Adipocyte (in vitro differentiated cells): ENCODE data around the gene PATJ.

ENCODE experiments used
- DNase-seq: peaks from one replicate; pipeline ENCODE4 v3.0.0-alpha.2; 2015; ENCODE audit warnings: low read depth
- H3K27me3 ChIP-seq: replicated peaks from 2 replicates; pipeline ENCODE4 v1.7.0; 2013; ENCODE audit warnings: mild to moderate bottlenecking, low read length, moderate library complexity; ENCODE audit not compliant: control insufficient read depth, insufficient read depth
- H3K36me3 ChIP-seq: 2 replicates; pipeline ENCODE4 v1.7.0; 2013; ENCODE audit warnings: low read length, mild to moderate bottlenecking, moderate library complexity; ENCODE audit not compliant: control insufficient read depth, insufficient read depth, severe bottlenecking
- H3K4me1 ChIP-seq: 2 replicates; pipeline ENCODE4 v1.7.0; 2013; ENCODE audit warnings: mild to moderate bottlenecking, low read length, moderate library complexity; ENCODE audit not compliant: control insufficient read depth, insufficient read depth
- H3K4me3 ChIP-seq: 2 replicates; pipeline ENCODE4 v1.7.0; 2013; ENCODE audit warnings: mild to moderate bottlenecking, low read length, moderate library complexity
- H3K9ac ChIP-seq: 2 replicates; pipeline ENCODE4 v1.7.0; 2013; ENCODE audit warnings: mild to moderate bottlenecking, low read length, moderate library complexity
- H3K9me3 ChIP-seq: 2 replicates; pipeline ENCODE4 v1.7.0; 2013; ENCODE audit warnings: mild to moderate bottlenecking, low read length, moderate library complexity; ENCODE audit not compliant: control insufficient read depth

The PATJ gene

DNA sequence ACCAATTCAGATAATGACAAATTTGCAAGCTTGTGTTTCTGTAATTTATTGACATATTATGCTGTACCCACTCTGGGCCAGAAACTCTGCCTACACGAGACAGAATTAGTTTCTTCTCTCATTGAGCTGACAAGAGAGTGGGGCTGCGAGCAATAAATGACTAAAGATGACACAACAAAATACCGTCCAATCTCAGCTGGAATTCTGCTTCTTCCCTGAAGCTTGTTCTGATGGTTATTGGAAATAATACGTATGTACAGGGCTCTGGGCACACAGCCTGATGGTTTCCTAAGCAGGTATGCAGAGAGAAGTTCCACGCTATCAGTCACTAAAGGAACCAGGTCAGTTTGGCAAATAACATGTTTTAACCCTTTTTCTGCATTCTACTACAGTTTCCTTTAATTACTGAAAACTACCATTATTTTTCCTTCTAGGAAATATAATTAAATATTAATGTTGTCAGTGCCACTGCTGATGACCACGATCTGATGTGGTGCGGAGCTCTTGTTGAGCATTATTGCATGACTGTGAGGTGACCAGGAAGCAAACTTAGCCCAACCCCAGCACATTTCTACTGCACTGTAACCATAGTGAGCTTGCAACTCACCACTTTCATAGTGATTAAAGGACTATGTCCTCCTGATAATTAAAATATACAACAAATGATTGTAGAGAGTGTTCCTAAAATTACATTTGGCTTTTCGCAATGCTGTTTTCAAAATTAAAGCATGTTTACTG, 231.0 kb downstream of the PATJ start:
- Histone ChIP-seq H3K4me3 (no peak overlapping the region), H3K4me1 (no peaks in the 10 kb centered on the region), H3K9ac (no peak overlapping the region), H3K36me3 (no peaks in the 10 kb centered on the region), H3K27me3 (no peaks in the 10 kb centered on the region), H3K9me3 (no peaks in the 10 kb centered on the region)
- DNase-seq = no peak

DNA sequence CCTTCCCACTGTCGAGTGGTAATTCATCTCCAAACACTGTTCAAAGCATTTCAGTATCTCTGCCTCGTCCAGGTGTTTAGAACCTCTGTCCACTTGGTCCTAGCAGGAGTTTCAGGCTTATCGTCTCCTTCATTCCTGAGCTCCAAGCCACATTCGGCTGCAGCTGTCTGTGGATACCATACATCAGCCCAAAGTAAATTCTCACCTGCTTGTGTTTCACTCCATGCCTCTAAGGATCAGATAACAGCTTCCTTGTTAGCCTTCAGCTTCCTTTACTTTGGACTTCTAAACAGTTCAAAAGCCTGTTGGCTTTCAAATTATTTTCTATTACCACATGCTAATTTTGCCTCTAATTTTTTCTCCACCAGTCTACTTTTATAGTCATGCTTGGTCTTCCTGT, 233.4 kb downstream of the PATJ start:
- H3K9me3 ChIP-seq = no peaks in the 10 kb centered on the region
- no peaks in the 10 kb centered on the region for H3K36me3 ChIP-seq
- no peak overlapping the region for H3K9ac ChIP-seq
- no peak overlapping the region for H3K4me3 ChIP-seq
- no peaks in the 10 kb centered on the region for H3K27me3 ChIP-seq
- no peaks in the 10 kb centered on the region for H3K4me1 ChIP-seq
- DNase-seq = no peak

DNA sequence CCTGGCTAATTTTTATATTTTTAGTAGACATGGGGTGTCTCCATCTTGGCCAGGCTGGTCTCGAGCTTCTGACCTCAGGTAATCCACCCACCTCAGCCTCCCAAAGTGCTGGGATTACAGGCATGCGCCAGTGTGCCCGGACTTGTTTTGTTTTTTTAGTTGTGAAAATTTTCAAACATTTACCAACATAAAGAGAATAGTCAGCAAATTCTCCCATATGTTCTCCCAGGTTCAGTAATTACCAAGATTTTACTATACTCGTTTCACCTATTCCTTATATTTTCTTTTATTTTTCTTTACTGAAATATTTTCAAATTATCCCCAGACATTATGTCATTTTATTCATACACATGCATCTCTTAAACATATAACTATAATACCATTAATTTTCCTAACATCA, 234.3 kb downstream of the PATJ start:
- Histone ChIP-seq H3K27me3 (no peaks in the 10 kb centered on the region), H3K9me3 (no peaks in the 10 kb centered on the region), H3K4me1 (no peaks in the 10 kb centered on the region), H3K9ac (no peak overlapping the region), H3K36me3 (no peaks in the 10 kb centered on the region), H3K4me3 (no peak overlapping the region)
- no peak for DNase-seq

DNA sequence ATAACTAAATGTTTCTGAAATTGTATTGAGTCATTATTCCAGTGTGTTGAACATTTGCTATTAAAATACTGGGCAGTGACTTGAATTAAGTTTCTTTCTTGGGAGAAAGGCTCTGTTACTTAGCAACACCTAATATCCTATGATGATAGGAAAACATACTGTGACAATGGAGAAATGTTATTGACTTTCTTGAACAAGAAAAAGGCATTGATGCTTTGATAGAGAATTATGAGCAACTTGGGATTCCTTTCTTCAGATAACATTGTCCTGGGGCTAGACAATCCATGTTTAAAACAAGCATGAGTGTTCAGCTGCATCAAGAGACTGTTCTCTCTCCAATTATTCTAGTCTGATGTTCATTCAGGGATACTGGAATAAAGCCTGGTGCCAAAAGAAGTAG, 236.5 kb downstream of the PATJ start:
- no peak overlapping the region for H3K9ac ChIP-seq
- no peak overlapping the region for H3K4me3 ChIP-seq
- H3K4me1 ChIP-seq = no peaks in the 10 kb centered on the region
- H3K27me3 ChIP-seq = no peaks in the 10 kb centered on the region
- DNase-seq = no peak
- H3K36me3 ChIP-seq = no peaks in the 10 kb centered on the region
- no peaks in the 10 kb centered on the region for H3K9me3 ChIP-seq

DNA sequence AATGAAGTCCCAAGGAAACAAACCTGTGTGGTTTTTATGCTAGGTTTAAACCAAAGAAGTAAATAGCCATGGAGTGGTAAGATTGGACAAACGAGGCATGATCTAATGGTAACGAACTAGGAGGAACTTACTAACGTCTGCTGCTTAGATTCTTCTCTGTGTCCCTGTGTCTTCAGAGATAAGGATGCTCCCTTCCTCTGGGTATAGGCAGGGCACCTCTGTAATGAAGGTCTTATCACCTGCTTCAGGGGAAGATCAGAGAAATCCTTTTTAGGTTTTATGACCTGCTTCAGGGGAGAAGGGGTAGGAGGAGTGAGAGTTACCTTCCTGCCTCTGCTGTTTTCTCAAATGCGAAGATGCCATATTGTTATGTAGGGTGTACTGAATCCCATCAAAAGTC, 237.4 kb downstream of the PATJ start:
- Histone ChIP-seq H3K9ac (no peak overlapping the region), H3K4me3 (no peak overlapping the region), H3K9me3 (no peaks in the 10 kb centered on the region), H3K36me3 (no peaks in the 10 kb centered on the region), H3K4me1 (no peaks in the 10 kb centered on the region), H3K27me3 (no peaks in the 10 kb centered on the region)
- no peak for DNase-seq

DNA sequence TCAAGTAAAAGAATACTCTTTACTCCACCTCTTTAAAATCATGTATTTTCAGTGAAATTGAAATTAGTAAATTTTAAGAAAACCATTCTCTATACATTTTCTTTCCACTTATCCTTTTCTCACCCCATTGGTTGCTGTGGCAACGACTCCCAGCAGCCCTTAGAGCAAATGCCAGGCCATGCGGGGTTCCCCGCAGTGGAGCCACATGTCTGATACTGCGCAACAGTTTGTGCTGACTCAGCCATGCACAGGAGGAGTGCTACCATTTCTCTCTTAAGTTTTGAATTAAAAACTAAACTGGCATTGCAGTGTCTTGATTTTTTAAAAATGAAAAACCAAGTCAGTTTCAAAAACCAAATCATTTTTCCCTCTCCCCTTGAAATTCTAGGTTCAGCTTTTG, 238.3 kb downstream of the PATJ start:
- Histone ChIP-seq H3K9me3 (no peaks in the 10 kb centered on the region), H3K36me3 (no peaks in the 10 kb centered on the region), H3K27me3 (no peaks in the 10 kb centered on the region), H3K4me1 (no peaks in the 10 kb centered on the region), H3K4me3 (no peak overlapping the region), H3K9ac (no peak overlapping the region)
- no peak for DNase-seq

DNA sequence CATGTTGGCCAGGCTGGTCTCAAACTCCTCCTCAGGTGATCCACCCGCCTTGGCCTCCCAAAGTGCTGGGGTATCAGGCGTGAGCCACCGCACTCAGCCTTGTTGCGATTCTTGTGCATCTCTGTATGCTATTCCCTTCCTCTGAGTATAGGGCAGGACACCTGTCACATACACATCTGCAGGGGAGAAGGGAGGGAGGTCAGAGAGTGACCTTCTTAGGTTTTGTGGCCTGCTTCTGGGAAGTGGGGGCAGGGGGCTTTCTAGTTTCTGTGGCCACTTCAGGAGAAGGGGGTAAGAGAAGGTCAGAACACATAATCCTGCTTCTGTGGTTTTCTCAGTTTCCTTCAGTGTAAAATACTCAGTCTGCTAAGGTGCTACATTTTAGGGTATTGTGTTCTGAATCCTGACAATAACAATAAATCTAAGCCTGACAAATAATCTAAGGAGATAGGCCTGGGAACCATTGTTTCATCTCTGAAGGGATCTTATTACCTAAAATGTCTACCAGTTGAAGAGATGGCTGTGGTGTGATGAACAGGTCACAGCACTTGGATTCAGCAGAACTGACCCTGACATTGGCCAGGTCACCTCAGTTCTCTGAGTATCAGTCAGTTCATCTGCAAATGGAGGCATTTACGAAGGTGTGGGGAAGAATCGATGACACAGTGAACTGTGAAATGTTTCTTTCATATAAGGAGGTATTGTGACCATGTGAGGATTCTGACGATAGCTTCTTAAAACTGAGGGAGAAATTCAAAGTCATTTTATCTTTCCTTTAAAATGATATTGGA, 239.8 kb downstream of the PATJ start:
- no peak overlapping the region for H3K4me3 ChIP-seq
- H3K9me3 ChIP-seq = no peaks in the 10 kb centered on the region
- no peaks in the 10 kb centered on the region for H3K36me3 ChIP-seq
- DNase-seq = no peak
- H3K27me3 ChIP-seq = no peaks in the 10 kb centered on the region
- no peaks in the 10 kb centered on the region for H3K4me1 ChIP-seq
- no peak overlapping the region for H3K9ac ChIP-seq

DNA sequence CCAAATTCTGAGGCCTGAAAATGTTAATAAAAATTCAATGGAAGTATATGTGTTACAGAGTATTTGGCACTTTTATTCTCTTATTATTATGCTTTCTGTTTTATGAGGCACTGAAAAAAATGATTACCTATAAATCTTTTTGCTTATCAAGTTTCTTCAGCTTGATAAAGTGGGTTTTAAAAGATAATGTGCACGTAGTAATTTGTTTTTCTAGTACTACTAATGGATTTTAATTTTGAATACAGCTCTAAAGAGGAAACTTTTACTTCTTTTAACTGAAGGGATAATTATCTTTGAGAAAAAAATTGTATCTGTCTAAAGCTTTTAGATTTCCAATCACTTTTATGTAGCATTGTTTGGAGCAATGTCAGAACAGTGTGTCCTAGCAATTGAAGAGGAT, 241.0 kb downstream of the PATJ start:
- DNase-seq = no peak
- Histone ChIP-seq H3K9ac (no peak overlapping the region), H3K27me3 (no peaks in the 10 kb centered on the region), H3K9me3 (no peaks in the 10 kb centered on the region), H3K4me3 (no peak overlapping the region), H3K4me1 (no peaks in the 10 kb centered on the region), H3K36me3 (no peaks in the 10 kb centered on the region)

DNA sequence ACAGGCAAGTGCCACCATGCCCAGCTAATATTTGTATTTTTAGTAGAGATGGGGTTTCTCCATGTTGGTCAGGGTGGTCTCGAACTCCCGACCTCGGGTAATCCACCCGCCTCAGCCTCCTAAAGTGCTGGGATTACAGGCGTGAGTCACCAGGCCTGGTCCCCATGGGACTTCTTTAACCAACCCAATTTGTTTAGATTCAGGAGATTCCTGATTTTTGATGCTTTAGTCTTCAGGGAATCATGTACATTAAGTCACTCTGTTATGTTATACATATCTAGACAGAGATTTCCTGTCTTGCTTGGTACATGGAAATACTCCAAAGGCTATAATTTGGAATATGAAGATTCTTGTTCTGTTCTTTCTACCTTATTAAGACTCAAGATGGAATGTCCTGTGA, 250.0 kb downstream of the PATJ start:
- DNase-seq = peak; percentile 34
- no peak overlapping the region for H3K9ac ChIP-seq
- peaks cover 3% of the 10 kb centered on the region for H3K4me1 ChIP-seq
- H3K9me3 ChIP-seq = no peaks in the 10 kb centered on the region
- no peaks in the 10 kb centered on the region for H3K27me3 ChIP-seq
- H3K36me3 ChIP-seq = no peaks in the 10 kb centered on the region
- no peak overlapping the region for H3K4me3 ChIP-seq

DNA sequence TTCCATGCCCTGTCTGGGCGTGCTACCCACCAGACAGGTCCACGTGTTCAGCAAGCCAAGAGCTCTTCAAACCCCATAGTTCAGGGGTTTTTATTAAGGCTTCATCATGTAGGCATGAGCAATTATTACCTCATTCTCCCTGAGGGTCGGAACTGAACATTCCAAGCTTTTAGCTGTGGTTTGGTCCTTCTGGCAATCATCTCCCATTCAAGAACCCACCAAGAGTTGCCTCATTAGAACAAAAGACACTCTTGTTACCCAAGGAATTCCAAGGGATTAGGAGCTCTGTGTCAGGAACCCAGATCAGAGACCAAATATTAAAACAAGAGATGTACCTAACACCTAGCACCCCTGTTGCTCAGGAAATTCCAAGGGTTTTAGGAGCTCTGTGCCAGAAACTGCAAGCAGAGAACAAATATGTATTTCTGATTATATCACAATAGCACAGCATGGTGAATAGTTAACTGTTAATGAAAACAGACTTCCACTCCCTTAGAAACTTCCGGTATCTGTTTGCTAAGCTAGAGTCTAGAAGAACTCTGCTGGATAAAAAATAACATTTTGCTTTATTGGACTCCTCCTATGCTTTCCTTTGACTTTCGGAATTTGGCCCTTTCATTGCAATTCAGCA, 251.2 kb downstream of the PATJ start:
- Histone ChIP-seq H3K9ac (no peak overlapping the region), H3K36me3 (no peaks in the 10 kb centered on the region), H3K27me3 (no peaks in the 10 kb centered on the region), H3K9me3 (no peaks in the 10 kb centered on the region), H3K4me3 (no peak overlapping the region), H3K4me1 (peaks cover 3% of the 10 kb centered on the region)
- peak; percentile 61 for DNase-seq

DNA sequence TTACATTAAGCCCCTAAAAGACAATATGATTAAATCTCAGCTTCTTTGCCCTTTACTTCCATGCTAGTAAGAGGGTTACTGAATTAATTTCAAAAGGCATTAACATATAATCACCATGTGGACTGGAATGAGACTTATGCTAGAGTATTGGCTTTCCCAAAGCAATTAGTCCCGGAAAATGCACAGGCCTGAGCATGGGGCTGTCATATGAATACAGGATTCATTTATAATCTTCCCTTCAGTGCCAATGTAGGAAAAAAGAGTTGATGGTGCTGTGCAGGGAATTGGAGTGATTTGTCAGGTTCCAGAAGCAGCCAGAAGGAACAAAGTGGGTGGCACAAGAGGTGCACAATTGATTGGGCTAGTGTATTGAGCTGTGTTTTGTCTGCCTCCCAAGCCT, 253.4 kb downstream of the PATJ start:
- H3K9me3 ChIP-seq = no peaks in the 10 kb centered on the region
- no peak for DNase-seq
- no peak overlapping the region for H3K4me3 ChIP-seq
- H3K36me3 ChIP-seq = no peaks in the 10 kb centered on the region
- H3K9ac ChIP-seq = no peak overlapping the region
- no peaks in the 10 kb centered on the region for H3K27me3 ChIP-seq
- H3K4me1 ChIP-seq = peaks cover 3% of the 10 kb centered on the region
